ENCODE measurements around the gene NFASC. TPM values are rescaled to one million over a fixed set of nuclear protein-coding genes. Genes with fewer than 3 reads are reported as not detected.

Gene NFASC
- total RNA-seq, 1 experiment from 2014 or later: 16.9 TPM

- Histone ChIP-seq H3K4me1 (ENCODE audit: control insufficient read depth, insufficient read depth, low read length) (peaks cover 8% of the 10 kb centered on the region), H3K27me3 (ENCODE audit: control insufficient read depth, insufficient read depth, low read length) (no peaks in the 10 kb centered on the region), H3K27ac (ENCODE audit: low read length) (0 out of 2 replicates have a peak overlapping the region, but pooled peaks have one; percentile 23), H3K36me3 (ENCODE audit: control insufficient read depth, insufficient read depth, low read length) (no peaks in the 10 kb centered on the region), H3K4me3 (ENCODE audit: low read depth in 2 of 2, low read length in 2 of 2) (no peak overlapping the region), H3K9me3 (ENCODE audit: control insufficient read depth, insufficient read depth, low read depth, low read length) (no peaks in the 10 kb centered on the region)
- no peak for DNase-seq (ENCODE audit: low read depth, low spot score)
- intact Hi-C loops (cut with micrococcal nuclease; ENCODE audit: unreplicated experiment) (no loop called here), in situ Hi-C loops (cut with HindIII; ENCODE audit: low pct_unique_long_range_greater_than_20kb, low sequenced_read_pairs) (no loop called here)
- ChIA-PET POLR2A (no interaction called here), CTCF (interaction anchor here (0.9 kb wide), 1 partner anchor 25 kb away, joined by 3 read pairs; no protein-coding TSS in a partner anchor)
- TF ChIP-seq POLR2AphosphoS5 (IDR thresholded peaks at IDR 0.05; ENCODE audit: low read depth, low read length): no peak
- no peak for TF ChIP-seq REST (IDR thresholded peaks at IDR 0.05; ENCODE audit: insufficient read depth in 1 of 2, low read depth in 2 of 2, low read length in 1 of 2)
- TF ChIP-seq SIN3A (IDR thresholded peaks at IDR 0.05; ENCODE audit: borderline replicate concordance, insufficient read depth, low read depth, low read length): no peak
- no peak for TF ChIP-seq TCF7L2 (IDR thresholded peaks at IDR 0.05; ENCODE audit: low read depth, low read length)
- no peak for TF ChIP-seq CTCF (IDR thresholded peaks at IDR 0.05)
- BruUV-seq (replicated peaks): no TSS peak
- no peak for ATAC-seq
These were observed 52.5 kb downstream of the NFASC start for GRCh38 chr1:204923201-204923600.

- Histone ChIP-seq H3K36me3 (ENCODE audit: control insufficient read depth, insufficient read depth, low read length) (no peaks in the 10 kb centered on the region), H3K27me3 (ENCODE audit: control insufficient read depth, insufficient read depth, low read length) (no peaks in the 10 kb centered on the region), H3K4me1 (ENCODE audit: control insufficient read depth, insufficient read depth, low read length) (peaks cover 8% of the 10 kb centered on the region), H3K9me3 (ENCODE audit: control insufficient read depth, insufficient read depth, low read depth, low read length) (no peaks in the 10 kb centered on the region), H3K27ac (ENCODE audit: low read length) (0 out of 2 replicates have a peak overlapping the region, but pooled peaks have one; percentile 23), H3K4me3 (ENCODE audit: low read depth in 2 of 2, low read length in 2 of 2) (no peak overlapping the region)
- POLR2A ChIA-PET: no interaction called here
- no peak for ATAC-seq
- BruUV-seq (replicated peaks): no TSS peak
- TF ChIP-seq CTCF (IDR thresholded peaks at IDR 0.05): no peak
- TF ChIP-seq TCF7L2 (IDR thresholded peaks at IDR 0.05; ENCODE audit: low read depth, low read length): no peak
- DNase-seq (ENCODE audit: low read depth, low spot score): no peak
- CTCF ChIA-PET: interaction anchor here (0.9 kb wide), 1 partner anchor 25 kb away, joined by 3 read pairs; no protein-coding TSS in a partner anchor
- intact Hi-C loops (cut with micrococcal nuclease; ENCODE audit: unreplicated experiment): no loop called here
- in situ Hi-C loops (cut with HindIII; ENCODE audit: low pct_unique_long_range_greater_than_20kb, low sequenced_read_pairs): no loop called here
These were observed 53.0 kb downstream of the NFASC start for GRCh38 chr1:204923626-204924012.
